T-helper 22 cell (primary cell): ENCODE measurements around the gene GEMIN2.
"Not testable (repeated sequence)": the region's sequence is repeated elsewhere in the genome, so short reads cannot be mapped to it uniquely, and the experiment has no call there.

Experiments used
- DNase-seq: peaks from one replicate; pipeline ENCODE4 v3.0.0-alpha.2; 2020; ENCODE audit warnings: low read depth

GEMIN2 gene, protein sequence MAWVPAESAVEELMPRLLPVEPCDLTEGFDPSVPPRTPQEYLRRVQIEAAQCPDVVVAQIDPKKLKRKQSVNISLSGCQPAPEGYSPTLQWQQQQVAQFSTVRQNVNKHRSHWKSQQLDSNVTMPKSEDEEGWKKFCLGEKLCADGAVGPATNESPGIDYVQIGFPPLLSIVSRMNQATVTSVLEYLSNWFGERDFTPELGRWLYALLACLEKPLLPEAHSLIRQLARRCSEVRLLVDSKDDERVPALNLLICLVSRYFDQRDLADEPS

GRCh38 chr14:39114073-39114838 is at the start of gene GEMIN2:
TSS of gene GEMIN2 (plus strand) at chr14:39114323. CDS start at chr14:39114339, 16 bp downstream.
- peak; percentile 86 for DNase-seq

DNA sequence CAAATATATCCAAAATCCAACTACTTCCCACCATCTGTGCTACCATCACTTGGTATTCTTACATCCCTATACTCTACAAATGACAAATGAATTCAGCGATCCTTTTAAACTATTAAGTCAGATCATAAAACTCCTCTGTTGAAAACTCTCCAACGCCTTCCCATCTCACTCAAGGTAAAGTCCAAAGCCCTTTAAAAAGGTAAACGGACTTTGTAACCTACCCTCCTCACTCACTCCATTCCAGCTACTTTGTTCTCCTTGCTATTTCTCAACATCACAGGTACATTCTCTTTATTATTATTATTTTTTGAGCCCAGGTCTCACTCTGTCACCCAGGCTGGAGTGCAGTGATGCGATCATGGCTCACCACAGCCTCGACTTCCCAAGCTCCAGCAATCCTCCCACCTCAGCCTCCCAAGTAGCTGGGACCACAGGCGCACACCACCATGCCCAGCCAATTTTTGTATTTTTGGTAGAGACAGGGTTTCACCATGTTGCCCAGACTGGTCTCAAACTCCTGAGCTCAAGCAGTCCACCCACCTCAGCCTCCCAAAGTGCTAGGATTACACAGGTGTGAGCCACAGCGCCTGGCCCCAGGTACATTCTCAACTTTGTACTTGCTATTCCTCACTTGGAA is 44.8 kb upstream of the GEMIN2 start:
- DNase-seq: not testable (repeated sequence)

DNA sequence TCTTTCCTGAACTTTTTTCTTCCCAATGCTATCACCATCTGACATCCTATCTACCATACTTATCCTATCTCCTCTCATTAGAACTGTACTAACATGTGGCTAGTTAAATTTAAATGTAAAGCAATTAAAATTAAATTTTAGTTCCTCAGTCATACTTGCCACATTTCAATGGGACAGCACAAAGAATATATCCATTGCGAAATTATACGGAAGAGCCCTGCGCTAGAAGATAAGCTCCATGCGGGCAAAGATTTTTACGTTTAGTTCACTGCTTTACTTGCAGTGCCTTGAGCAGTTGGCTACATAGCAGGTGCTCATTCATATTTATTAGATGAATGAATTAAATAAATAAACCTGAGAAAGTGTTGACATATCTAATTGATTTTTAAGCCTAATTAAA is 44.2 kb upstream of the GEMIN2 start:
- DNase-seq: no peak

DNA sequence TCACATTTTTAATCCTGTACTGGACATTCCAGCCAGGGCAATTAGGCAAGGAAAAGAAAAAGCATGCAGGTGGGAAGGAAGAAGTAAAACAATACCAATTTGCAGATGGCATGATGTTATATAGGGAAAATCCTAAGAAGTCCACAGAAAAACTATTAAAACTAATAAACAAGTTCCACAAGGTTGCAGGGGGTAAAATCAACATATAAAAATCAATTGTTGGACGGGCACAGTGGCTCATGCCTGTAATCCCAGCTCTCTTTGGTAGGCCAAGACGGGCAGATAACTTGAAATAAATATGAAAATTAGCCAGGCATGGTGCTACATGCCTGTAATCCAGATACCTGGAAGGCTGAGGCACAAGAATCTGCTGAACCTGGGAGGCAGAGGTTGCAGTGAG is 43.0 kb upstream of the GEMIN2 start:
- no peak for DNase-seq

DNA sequence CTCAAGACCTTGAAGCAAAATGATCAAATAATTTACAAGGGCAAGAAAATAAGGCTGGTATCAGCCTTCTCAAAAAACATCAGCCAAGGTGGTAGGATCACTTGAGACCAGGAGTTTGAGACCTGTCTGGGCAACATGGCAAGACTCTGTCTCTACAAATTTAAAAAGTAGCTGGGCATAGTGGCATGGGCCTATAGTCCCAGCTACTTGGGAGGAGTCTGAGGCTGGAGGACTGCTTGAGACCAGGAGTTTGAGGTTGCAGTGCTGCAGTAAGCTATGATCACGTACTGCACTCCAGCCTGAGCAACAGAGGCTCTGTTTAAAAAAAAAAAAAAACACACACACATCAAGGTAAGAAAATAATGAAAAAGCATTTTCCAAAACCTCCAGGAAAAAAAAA is 33.2 kb upstream of the GEMIN2 start:
- DNase-seq: no peak

GRCh38 chr14:39083127-39083526 is 31.0 kb upstream of the GEMIN2 start:
- no peak for DNase-seq

DNA sequence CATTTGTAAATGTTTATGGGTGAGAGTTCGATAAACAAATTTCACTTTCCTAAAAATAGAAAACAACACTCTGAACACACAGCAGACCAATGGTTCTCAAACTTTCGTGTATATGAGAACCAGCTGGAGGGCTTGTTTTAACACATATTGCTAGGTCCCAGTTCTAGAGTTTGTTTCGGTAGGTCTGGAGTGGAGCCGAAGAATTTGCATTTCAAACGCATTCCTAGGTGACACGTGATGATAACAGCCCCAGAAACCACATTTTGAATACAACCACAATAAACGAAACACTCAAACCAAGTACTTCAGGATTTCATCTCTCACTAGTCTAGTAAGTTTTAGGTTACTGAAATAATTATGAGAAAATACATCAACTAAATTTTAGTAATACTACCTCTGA is 28.2 kb upstream of the GEMIN2 start:
- no peak for DNase-seq

DNA sequence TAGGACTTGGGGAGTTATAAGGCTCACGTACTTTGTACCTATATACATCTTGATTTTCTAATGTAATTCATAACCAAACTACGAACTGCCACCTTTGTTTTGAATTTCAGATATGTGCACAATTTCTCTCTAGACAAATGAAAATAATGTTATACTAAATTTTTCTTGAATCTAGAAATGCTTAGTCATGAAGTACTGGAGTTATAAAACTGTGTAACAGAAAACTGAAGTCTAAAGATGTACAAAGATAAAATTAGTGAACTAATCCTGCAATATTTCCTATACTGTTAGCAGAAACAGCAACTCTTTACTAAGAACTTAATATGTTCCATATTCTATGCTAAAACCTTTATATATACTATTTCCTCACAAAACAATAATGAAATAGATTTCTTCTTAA is 26.6 kb upstream of the GEMIN2 start:
- no peak for DNase-seq

DNA sequence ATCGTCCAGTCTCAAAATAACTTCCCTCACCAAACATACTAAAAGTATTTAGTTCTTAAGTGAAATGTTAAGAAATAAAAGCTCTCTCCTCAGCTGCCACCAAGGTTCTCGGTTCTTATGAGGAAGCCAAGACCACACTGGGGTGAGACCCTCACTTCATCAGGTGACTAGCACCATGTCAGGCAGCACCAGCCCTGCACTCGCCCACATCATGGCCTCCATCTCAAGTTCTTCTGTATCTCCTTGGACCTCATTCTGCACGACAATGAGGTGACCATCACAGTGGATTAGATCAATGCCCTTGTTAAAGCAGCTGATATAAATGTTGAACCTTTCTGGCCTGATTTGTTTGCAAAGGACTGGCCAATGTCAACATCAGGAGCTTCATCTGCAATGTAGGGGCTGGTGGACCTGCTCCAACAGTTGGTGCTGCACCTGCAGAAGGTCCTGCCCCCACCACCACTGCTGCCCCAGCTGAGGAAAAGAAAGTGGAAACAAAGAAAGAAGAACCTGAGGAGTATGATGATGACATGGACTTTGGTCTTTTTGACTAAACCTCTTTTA is 23.5 kb upstream of the GEMIN2 start:
- DNase-seq: no peak

GRCh38 chr14:39091716-39092115 is 22.4 kb upstream of the GEMIN2 start:
- no peak for DNase-seq

- DNase-seq: no peak
Measured at GRCh38 chr14:39094515-39094914, 19.6 kb upstream of the GEMIN2 start.

DNA sequence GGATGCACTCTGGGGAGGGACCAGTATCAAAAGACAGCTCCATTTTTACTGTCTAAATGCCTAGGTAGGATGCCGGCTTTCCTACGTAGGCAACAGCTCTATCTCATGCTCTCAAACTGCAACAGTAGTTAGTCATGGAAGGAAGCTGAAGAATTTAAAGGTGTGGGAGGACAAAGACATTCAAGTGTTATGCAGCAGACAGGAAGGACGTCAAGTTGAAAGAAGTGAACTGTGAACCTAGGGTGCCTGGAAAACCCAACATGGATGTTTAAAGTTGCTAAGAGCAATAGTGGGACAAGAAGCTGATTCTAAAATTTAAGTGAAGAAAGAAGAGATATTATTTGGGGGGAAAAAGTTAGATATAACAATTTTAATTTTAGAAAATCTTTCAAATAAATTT is 17.0 kb upstream of the GEMIN2 start:
- no peak for DNase-seq

DNA sequence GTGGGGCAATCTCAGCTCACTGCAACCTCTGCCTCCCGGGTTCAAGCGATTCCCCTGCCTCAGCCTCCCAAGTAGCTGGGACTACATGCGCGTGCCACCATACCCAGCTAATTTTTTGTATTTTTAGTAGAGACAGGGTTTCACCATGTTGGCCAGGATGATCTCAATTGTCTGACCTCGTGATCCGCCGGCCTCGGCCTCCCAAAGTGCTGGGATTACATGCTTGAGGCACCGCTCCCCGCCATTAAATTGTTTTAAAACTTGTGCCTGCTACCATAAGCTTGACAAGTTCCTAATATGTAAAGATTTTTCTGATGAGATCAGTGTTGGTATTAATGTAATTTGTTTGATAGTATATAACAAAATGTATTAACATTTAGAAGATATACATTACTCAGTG is 14.9 kb upstream of the GEMIN2 start:
- not testable (repeated sequence) for DNase-seq

DNA sequence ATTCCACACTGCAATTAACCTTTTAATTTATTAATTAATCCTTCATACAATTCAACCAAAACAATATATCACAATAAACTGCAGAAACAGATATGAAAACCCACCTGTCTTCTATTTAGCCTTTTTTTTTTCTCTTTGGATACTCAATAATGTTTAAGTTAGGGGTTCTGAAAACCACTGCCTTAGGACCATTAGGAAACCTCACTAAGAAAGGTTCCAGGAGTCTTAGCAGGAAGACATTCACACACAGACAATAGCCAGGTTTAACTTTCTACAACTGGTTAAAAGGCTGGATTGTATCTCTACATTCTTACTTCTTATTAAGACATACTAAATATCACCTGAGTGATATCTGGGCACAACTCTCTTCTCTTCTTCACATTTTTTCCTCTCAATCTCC is 14.4 kb upstream of the GEMIN2 start:
- no peak for DNase-seq

DNA sequence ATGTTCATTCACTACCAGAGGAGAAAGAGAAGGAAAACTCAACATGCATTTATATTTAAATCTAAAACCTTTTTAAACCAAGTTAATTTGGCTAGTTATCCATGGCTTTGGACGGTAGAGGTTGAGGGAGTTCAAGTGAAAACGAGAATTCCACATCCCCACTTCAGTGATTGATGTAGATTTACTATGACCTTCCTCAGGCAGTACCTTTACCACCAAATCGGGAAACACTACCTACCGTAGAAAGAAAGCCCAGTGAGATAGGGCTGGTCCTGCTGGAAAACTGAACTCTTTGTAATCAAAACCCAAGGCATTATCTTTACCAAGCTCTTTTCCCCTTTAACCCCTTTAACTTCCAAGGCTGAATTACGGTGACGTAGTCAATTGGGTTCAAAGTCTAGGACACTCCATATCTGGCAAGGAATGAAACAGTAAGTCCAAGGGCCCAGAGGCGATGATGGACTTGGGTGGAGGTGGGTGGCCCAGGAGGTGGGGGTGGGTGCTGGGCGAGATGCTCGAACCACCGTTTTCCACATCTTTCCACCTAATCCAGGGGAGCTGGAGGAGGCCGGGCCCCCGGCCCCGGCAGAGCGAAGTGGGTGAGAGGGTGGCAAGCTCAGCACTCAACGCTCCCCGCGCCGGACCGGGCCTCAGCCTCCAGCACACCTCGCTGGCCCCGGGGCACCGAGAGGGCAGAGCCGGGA is 11.7 kb upstream of the GEMIN2 start:
- no peak for DNase-seq

GRCh38 chr14:39102969-39103957 is 10.9 kb upstream of the GEMIN2 start, which contains the start of gene SEC23A:
TSS of gene SEC23A (minus strand) at chr14:39103235. CDS start at chr14:39096118, 7,117 bp downstream.
- DNase-seq: peak; percentile 82

DNA sequence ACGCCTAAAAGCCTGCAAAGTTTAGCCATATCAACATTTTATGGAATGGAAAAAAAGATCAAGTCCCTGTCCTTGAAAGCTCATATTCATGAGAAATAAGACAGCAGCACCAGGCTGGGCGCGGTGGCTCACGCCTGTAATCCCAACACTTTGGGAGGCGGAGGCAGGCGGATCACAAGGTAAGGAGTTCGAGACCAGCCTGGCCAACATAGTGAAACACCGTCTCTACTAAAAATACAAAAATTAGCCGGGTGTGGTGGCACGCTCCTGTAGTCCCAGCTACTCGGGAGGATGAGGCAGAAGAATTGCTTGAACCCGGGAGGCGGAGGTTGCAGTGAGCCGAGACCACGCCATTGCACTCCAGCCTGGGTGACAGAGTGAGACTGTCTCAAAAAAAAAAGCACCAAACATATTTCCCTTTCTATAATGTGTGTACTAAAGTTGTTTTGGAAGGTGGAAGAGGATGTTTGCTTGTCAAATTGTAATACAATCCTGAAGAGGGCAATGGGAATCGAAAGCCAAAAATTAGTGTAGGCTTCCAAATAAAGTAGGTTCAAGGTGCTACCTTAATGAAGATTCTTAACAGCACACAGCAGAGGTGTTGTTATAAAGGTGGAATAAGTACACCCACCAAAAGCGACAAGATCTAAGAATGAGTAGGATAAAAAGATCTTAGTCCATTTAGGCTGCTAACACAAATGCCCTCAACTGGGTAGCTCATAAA is 9.9 kb upstream of the GEMIN2 start:
- DNase-seq: not testable (repeated sequence)

GRCh38 chr14:39107591-39107996 is 6.5 kb upstream of the GEMIN2 start:
- no peak for DNase-seq

- DNase-seq: no peak
Measured at GRCh38 chr14:39108791-39109190, 5.3 kb upstream of the GEMIN2 start.
